ENCODE results near the gene CGAS.
"Not testable (repeated sequence)": the region's sequence is repeated elsewhere in the genome, so short reads cannot be mapped to it uniquely, and the experiment has no call there.

- TF ChIP-seq CTCF (tag by site-specific recombination; IDR thresholded peaks at IDR 0.05); ZNF398 (tag by site-specific recombination; IDR thresholded peaks at IDR 0.05); ZNF549 (tag by site-specific recombination; IDR thresholded peaks at IDR 0.05); MYNN (tag by site-specific recombination; IDR thresholded peaks at IDR 0.05; ENCODE audit: borderline replicate concordance); ZNF174 (tag by site-specific recombination; IDR thresholded peaks at IDR 0.05); ZNF747 (tag by site-specific recombination; IDR thresholded peaks at IDR 0.05); ATF2 (tag by site-specific recombination; IDR thresholded peaks at IDR 0.05; ENCODE audit: low read depth); ZBTB1 (tag by site-specific recombination; IDR thresholded peaks at IDR 0.05); YY1 (tag by site-specific recombination; IDR thresholded peaks at IDR 0.05); ZBTB48 (tag by site-specific recombination; IDR thresholded peaks at IDR 0.05); REST (tag by site-specific recombination; IDR thresholded peaks at IDR 0.05): not testable (repeated sequence)
- TF ChIP-seq, protein P1, sequence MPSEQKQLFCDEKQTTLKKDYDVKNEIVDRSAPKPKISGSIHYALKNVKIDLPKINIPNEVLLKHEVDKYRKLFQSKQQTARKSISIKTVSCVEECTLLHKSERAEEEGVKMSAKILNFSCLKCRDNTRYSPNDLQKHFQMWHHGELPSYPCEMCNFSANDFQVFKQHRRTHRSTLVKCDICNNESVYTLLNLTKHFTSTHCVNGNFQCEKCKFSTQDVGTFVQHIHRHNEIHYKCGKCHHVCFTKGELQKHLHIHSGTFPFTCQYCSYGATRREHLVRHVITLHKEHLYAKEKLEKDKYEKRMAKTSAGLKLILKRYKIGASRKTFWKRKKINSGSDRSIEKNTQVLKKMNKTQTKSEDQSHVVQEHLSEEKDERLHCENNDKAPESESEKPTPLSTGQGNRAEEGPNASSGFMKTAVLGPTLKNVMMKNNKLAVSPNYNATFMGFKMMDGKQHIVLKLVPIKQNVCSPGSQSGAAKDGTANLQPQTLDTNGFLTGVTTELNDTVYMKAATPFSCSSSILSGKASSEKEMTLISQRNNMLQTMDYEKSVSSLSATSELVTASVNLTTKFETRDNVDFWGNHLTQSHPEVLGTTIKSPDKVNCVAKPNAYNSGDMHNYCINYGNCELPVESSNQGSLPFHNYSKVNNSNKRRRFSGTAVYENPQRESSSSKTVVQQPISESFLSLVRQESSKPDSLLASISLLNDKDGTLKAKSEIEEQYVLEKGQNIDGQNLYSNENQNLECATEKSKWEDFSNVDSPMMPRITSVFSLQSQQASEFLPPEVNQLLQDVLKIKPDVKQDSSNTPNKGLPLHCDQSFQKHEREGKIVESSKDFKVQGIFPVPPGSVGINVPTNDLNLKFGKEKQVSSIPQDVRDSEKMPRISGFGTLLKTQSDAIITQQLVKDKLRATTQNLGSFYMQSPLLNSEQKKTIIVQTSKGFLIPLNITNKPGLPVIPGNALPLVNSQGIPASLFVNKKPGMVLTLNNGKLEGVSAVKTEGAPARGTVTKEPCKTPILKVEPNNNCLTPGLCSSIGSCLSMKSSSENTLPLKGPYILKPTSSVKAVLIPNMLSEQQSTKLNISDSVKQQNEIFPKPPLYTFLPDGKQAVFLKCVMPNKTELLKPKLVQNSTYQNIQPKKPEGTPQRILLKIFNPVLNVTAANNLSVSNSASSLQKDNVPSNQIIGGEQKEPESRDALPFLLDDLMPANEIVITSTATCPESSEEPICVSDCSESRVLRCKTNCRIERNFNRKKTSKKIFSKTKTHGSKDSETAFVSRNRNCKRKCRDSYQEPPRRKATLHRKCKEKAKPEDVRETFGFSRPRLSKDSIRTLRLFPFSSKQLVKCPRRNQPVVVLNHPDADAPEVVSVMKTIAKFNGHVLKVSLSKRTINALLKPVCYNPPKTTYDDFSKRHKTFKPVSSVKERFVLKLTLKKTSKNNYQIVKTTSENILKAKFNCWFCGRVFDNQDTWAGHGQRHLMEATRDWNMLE (tag by site-specific recombination; conservative IDR thresholded peaks at IDR 0.05; ENCODE audit: low read depth) = not testable (repeated sequence)
Measured at GRCh38 chr6:73392188-73392587, 59.9 kb downstream of the CGAS start.

All from HEK293 (cell line).